Measurements from ENCODE around the gene VWA1.
"Not testable (repeated sequence)": the region's sequence is repeated elsewhere in the genome, so short reads cannot be mapped to it uniquely, and the experiment has no call there.

The VWA1 gene

GRCh38 chr1:1425426-1425752 is 10.1 kb upstream of the VWA1 start:
- no peak for DNase-seq

- no peak for DNase-seq
These were observed 9.6 kb upstream of the VWA1 start for GRCh38 chr1:1425753-1426495.

- no peak for DNase-seq
These were observed 8.9 kb upstream of the VWA1 start for GRCh38 chr1:1426496-1427105.

GRCh38 chr1:1427106-1427819 is 8.2 kb upstream of the VWA1 start:
- no peak for DNase-seq

GRCh38 chr1:1427820-1428148 is 7.7 kb upstream of the VWA1 start:
- no peak for DNase-seq

- DNase-seq = no peak
These were observed 7.3 kb upstream of the VWA1 start for GRCh38 chr1:1428174-1428573.

GRCh38 chr1:1428967-1429366 is 6.5 kb upstream of the VWA1 start:
- DNase-seq = not testable (repeated sequence)

- no peak for DNase-seq
These were observed 5.8 kb upstream of the VWA1 start for GRCh38 chr1:1429671-1430073.

- peak in 1 of 2 experiments; percentile 89 for DNase-seq
These were observed 5.1 kb upstream of the VWA1 start for GRCh38 chr1:1430114-1430982.

- DNase-seq = no peak
These were observed 4.3 kb upstream of the VWA1 start for GRCh38 chr1:1430992-1431844.

GRCh38 chr1:1431845-1432273 is 3.6 kb upstream of the VWA1 start:
- no peak for DNase-seq

- DNase-seq = no peak
These were observed 3.1 kb upstream of the VWA1 start for GRCh38 chr1:1432274-1432950.

GRCh38 chr1:1432951-1433803 is 2.3 kb upstream of the VWA1 start:
- peak in 1 of 2 experiments; percentile 51 for DNase-seq

GRCh38 chr1:1433804-1434130 is 1.7 kb upstream of the VWA1 start:
- peak in 1 of 2 experiments; percentile 49 for DNase-seq

- peak in 1 of 2 experiments; percentile 52 for DNase-seq
These were observed 1.2 kb upstream of the VWA1 start for GRCh38 chr1:1434131-1434823.

GRCh38 chr1:1434824-1435105 is 725 bp upstream of the VWA1 start:
- no peak for DNase-seq

GRCh38 chr1:1435911-1436629 is 580 bp downstream of the VWA1 start:
- no peak for DNase-seq

GRCh38 chr1:1436630-1437032 is 1.1 kb downstream of the VWA1 start:
- DNase-seq = no peak

GRCh38 chr1:1437033-1437903 is 1.8 kb downstream of the VWA1 start:
- DNase-seq = no peak
